ENCODE data around the gene CRYAB.

- TF ChIP-seq EZH2 (IDR thresholded peaks at IDR 0.05; ENCODE audit: low read length, unreplicated experiment) = no peak
- no peak for TF ChIP-seq EZH2phosphoT487 (IDR thresholded peaks at IDR 0.05; ENCODE audit: borderline replicate concordance, low read length)
Observed at GRCh38 chr11:111932611-111932950, 21.0 kb upstream of the CRYAB start.

Data from PC-3 (cell line).